Measurements from ENCODE around the gene FDXR.

FDXR gene

DNA sequence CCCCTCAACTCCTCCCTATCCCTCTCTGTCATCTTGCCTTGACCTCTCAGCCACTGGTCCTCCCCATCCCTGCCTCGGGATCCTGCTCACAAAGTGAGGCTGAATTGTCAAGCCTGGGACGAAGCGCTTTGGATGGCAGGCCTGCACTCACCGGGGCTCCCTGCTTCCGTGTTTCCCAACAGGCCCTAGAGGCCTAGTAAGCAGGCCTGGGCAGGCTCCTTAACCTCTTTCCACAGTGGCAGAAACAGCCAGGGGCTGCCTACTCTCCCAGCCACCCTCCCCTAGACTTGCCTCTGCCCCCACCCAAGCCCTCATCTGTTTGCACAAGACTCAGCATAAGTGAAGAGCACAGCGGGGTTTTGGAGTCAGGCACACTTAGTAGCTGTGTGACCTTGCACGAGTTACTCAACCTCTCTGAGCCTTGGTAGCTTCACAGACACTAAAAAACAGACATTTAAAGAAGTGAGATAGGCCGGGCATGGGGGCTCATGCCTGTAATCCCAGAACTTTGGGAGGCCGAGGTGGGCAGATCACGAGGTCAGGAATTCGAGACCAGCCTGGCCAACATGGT is 25.7 kb upstream of the FDXR start:
- no peak for DNase-seq (ENCODE audit: low read depth in 2 of 2)

GRCh38 chr17:74893936-74894671 is 21.3 kb upstream of the FDXR start:
- no peak for DNase-seq (ENCODE audit: low read depth in 2 of 2)

DNA sequence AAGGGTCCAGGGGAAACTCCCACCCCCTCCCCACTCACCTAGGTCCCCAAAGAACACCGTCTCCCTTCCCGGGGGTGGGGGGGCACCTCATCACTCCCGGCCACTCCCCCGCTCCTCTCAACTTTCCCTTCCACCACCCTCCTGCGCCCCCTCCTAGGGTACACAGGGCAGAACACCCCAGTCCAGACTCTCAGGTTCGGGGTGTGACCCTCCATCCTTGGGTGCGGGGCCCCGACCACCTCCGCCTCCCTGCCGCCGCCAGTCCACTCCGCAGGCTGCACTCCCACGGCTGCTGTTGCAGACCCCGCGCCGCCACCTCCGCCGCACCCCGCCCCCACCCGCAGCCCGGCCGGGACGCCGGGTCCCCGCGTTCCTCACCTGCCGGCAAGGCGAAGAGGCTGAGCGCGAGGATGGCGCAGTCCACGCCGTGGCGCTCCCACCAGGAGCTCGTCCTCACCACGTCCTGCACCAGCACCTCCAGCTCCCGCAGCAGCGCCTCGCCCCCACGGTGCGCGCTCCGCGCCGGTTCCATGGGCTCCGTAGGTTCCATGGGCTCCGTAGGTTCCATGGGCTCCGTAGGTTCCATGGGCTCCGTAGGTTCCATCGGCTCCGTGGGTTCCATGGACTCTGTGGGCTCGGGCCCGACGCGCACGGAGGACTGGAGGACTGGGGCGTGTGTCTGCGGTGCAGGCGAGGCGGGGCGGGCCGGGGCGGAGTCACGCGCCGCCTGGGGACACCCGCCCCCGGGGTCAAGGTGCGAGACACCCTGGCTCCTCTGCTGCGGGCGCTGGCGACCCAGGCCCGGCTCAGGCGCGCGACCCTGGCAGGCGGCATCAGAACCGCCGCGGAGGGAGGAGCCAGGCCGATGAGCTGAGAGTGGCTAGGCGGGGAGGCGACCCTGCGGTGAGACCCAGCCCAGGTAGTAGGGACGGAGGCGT is 20.4 kb upstream of the FDXR start, which contains the start of gene FADS6:
Gene FADS6 (minus strand): TSS at position 660 of the 938 bp plus-strand sequence. CDS start 38 bp downstream, at position 622.
- DNase-seq (ENCODE audit: low read depth in 2 of 2), result no peak

DNA sequence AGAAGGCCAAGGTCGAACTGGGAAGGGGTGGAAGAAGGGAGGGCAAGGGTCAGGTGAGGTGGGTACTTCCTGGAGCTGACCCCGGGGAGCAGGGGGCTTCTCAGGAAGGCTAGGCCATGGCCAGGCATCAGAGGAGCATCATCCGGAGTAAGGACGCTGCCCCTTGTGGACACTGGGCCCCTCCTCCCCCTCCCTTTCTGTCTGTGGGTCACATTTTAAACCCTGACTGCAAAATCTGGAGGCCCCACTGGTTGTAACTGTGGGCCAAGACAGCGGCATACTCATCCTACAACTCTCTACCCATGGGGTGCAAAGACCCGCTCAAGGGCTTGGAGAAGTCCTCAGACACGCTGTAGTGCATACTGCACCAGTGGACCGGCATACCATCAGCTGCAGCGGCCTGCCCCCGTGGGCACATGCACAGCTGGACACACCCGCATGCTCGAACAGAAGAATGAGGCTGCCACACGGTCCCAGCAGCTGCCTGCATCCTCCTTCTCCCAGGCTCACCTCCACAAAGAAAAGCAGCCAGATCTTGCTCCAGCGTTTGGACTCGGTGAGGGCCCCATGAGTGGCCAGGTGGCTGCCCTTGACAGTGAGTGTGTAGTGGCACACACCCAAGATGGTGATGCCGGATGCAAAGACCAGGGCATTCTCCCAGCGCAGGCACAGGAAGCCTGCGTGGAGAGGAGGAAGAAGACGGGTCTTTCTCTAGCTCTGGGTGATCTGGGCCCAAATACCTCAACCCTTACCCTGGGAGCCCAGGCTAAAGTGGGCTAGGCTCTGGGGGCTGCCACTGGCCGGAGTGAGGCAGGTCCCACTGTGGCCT is 19.4 kb upstream of the FDXR start:
- DNase-seq (ENCODE audit: low read depth in 2 of 2), result no peak

- DNase-seq (ENCODE audit: low read depth in 2 of 2), result no peak
Observed at GRCh38 chr17:74890554-74890953, 17.8 kb upstream of the FDXR start.

DNA sequence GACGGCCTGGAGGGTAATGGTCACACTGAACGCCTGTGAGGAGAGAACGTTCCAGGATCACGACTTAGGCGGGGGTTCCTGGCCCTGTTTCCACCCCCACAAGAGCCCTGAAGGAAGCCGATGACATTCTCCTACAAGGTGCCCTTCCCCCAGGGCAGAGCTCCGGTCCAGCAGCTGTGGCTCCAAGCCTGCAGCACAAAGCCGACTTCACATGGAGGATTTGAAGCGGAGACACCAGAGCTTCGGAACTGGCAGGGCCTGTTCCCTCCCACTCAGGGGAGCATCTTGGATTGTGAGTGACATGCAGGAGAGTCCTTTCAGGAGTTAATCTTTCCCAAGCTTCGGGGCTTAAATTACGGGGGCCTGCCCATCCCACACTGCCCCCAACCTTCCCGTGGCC is 15.7 kb upstream of the FDXR start:
- DNase-seq (ENCODE audit: low read depth in 2 of 2), result no peak

DNA sequence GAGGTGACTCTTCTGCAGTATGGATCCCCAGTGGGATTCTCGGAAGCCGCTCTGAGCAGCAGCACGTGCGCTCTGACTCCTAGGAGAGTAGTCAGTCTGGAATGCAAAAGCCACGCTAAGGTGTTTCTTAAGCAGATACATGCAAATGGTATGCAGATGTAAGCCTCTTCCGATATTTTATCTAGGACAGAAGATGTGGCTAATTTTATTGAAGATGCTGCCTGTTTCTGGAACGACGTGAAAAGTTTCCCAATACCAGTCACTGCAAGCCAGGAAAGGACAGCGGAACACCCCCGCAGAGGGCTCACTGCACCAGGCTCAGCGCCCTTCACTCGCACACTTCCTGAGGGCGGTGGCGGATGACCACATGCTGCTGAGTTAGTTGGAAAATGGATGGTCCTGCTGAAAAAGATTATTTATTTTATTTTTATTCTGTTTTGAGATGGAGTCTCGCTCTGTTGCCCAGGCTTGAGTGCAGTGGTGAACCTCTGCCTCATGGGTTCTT is 10.5 kb upstream of the FDXR start:
- DNase-seq (ENCODE audit: low read depth in 2 of 2), result no peak

- no peak for DNase-seq (ENCODE audit: low read depth in 2 of 2)
Observed at GRCh38 chr17:74882517-74883240, 9.9 kb upstream of the FDXR start.

- DNase-seq (ENCODE audit: low read depth in 2 of 2), result no peak
Observed at GRCh38 chr17:74881073-74881472, 8.3 kb upstream of the FDXR start.

GRCh38 chr17:74879308-74879707 is 6.5 kb upstream of the FDXR start:
- no peak for DNase-seq (ENCODE audit: low read depth in 2 of 2)

- no peak for DNase-seq (ENCODE audit: low read depth in 2 of 2)
Observed at GRCh38 chr17:74878658-74879057, 5.9 kb upstream of the FDXR start.

- no peak for DNase-seq (ENCODE audit: low read depth in 2 of 2)
Observed at GRCh38 chr17:74877592-74878548, 5.1 kb upstream of the FDXR start.

DNA sequence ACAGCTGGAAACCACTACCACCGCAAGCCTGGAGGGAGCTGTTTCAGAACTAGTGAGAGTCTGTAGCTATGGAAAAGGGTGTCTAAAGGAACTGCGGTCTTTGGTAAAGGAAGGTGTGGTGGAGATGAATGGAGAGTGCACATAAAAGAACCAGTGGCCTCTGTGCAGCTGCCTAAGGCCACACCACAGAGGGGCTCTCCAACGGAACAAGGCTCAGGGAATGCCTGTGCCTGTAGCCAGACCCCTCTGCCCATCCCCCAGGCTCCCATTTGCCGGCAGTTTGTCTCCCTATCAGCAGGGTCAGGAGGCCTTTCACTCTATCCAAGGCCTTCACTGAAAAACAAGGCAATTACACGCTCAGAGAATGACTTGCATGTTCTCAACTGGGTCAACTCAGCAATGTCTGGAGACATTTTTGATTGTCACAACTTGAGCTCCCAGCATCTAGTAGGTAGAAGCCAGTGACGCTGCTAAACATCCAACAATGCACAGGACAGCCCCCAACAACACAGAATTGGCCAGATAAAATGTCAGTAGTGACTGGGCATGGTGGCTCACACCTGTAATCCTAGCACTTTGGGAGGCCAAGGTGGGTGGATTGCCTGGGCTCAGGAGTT is 3.3 kb upstream of the FDXR start:
- DNase-seq (ENCODE audit: low read depth in 2 of 2), result no peak

- DNase-seq (ENCODE audit: low read depth in 2 of 2), result no peak
Observed at GRCh38 chr17:74875155-74875976, 2.6 kb upstream of the FDXR start.

DNA sequence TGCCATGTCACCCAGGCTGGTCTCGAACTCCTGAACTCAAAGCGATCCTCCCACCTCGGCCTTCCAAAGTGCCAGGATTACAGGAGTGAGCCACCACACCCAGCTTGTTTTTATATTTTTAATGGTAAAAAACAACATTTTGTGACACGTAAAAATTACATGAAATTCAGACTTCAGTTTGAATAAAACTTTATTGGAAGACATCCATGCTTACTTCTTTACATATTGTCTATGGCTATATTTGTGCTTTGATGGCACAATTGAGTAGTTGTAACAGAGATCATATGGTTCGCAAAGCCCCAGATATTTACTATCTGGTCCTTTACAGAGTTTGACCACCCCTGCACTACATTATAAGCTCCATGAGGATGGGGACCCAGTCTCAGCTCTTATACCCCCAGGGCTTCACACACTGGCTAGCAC is 1.8 kb upstream of the FDXR start:
- no peak for DNase-seq (ENCODE audit: low read depth in 2 of 2)

GRCh38 chr17:74873874-74874614 is 1.2 kb upstream of the FDXR start:
- DNase-seq (ENCODE audit: low read depth in 2 of 2), result no peak

Data from stimulated activated CD8-positive, alpha-beta memory T cell treated with anti-CD3 and anti-CD28 coated beads, Interleukin-15, amount 100 ng/mL, for 4 hours (primary cell).